GM19438 (cell line): ENCODE results near the gene PKNOX2.

ENCODE experiments used
- ATAC-seq: cut with Tn5 transposase; IDR thresholded peaks from one replicate; pipeline ENCODE4 v1.9.1; 2021; ENCODE audit warnings: low read depth; ENCODE audit not compliant: unreplicated experiment

Gene PKNOX2

DNA sequence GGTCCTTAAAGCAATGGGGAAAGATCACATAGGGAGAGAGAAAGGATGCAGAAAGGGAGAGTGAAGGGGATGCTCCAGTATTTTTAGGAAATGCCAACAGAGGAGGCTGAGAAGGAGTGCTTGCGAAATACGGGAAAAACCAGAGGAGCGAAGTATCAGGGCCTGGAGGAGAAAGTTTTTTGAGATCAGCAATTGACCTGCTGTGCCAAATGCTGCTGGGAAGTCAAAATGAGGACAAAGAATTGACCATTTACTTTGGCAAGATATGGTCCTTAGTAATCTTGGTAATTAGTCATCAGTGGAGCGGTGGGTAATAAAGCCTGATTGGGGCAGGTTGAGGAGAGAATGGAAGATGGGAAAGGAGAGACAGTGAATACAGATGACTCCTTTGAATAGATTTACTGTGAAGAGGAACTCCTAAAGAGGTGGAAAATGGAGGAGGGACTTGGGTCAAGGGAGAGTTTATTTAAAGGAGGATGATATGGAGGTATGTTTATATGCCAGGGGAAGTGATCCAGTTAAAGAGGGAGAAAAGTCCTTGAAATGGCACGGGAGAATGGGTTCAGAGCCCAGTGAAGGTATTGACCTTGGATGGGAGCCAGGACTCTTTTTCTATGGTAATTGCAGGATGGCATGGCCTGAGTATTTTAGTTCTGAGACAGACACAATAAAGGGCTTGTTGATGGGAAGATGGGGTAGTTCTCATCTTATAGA, 111.5 kb downstream of the PKNOX2 start:
- no peak for ATAC-seq

DNA sequence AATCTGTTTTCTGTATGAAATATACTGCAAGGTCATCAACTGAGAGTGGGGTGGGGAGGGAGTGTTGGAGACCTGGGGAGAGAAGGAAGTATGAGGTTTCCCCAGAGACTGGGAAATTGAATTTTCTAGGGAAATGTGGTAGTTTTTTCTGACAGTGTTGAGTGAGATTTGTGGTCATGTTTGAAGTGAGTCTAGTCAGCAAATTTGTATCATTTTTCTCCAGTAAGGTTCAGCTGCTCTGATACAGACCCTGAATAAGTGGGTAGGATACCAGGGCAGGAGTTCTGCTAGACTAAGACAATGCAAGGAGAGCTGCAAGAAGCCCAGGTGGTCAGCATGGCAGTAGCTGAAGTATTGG, 112.0 kb downstream of the PKNOX2 start:
- no peak for ATAC-seq

DNA sequence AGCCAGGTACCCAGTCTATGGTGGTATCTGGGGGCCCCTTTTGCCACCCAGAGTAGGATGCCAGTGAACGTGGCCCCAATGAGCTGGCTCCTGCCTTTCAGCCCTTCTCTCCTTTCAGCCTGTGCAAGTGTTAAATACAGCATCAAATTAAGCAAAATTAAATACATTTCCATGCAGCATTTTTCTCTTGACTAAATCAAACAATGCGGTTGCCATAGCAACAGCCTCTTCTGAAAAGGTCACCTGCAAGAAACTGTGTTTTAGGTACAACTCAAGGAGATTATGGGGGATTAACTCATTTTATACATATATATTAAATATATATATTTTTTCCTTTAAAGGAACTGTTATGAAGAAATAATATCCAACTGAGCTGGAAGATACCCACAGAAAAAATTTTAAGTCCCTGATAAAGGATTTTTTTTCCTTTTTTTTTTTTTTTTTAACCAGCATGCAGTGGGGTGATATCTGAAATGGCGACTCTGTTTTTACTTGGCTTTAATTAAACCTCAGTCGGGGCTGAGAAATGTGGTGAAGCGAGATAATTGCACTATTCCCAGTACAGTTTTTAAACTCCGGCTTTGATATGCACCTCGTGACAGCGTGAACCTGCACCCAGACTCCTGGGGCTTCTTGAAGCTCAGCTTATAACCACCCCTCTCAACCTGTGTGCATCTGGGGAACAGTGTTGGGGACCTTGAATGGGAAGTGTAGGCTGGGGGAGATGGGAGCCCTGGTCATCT, 115.3 kb downstream of the PKNOX2 start:
- ATAC-seq: no peak

DNA sequence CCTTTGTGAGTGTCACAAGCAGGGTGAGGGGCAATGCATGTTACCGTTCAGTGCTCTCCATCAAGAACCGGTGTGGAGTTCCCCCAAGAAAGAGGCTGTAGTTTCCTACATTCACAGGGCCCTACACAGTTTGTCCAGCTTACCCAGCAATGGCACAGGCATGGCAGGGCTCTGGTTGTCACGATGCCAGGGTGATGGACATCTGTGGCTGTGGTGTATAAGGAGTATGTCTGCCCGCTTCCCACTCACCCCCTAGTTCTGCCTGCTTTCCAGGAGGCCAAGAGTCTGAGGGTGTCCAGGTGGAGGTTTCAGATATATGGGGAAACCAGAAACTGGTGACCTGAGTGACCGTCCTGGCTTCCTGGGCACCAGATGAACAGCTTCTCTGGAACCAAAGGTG, 116.1 kb downstream of the PKNOX2 start:
- no peak for ATAC-seq

DNA sequence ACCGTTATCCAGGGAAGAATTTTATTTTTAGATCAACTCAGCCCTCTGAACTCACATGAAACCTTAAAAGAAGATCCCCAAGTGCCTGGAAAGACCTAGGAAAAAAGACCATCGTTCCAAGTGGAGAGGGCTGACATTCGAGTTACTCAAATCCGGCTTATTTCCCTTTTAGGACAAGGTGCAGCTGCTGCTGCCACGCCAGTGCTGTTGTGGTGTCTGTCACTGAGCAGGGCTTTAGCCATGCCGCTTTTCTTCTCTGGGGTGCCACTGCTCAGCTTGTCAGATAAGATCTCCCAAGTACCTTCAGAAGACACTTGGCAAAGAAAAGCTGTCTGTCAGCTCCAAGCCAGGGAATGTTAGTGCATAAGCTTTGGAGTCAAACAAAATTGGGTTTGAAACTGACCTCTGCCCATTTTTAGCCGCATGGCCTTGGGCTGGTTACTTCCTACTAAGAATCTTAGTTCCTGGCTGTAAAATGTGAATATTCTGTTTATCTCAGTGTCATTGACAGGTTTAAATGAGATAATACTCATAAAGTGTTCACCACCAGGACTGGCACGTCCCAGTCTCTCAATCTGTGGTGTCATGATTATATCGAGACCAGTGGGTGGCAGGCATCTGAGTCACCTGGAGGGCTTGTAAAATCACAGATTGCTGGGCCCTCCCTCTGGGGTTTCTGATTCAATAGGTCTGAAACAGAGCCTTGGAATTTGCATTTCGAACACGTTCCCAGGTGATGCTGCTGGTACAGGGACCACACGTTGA, 117.5 kb downstream of the PKNOX2 start:
- no peak for ATAC-seq

DNA sequence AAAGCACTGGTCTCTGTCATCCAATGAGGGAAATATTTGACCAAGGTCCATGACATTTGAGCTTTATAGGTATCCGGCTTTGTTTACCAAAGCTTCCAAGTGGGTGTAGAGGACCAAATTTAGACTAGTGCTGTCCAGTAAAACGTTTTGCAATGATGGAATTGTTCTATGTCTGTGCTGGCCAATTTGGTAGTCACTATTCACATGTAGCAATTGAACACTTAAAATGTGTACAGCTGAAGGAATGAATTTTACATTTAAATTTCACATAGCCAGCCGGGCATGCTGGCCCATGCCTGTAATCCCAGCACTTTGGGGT, 118.0 kb downstream of the PKNOX2 start:
- no peak for ATAC-seq

DNA sequence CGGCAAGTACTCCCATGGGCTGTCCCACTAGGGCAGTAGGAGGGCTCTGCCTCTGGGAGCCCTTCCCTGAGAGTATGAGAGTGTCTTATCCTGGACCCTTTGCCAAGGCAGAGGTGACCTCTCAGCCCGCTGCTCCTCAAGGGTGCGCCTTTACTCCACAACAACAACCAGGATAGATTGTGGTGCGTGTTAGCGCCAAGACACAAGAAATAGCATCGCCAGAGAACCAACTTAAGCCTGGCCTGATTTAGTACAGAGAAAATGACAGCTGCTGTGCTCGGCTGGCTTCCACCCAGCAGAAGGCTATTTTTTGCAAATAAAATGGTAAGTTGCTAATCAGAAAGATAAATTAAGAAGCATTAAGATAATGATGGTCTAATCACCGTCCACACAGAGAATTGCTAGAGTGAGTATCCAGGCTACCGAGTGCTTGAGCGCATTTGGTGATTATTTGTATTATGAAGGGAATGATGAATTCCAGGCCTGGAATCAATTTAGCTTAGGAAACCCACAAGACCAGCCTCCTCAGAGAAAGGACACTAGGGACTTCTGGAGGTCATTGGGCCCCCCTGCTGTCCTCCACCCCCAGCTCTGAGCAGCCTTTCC, 119.8 kb downstream of the PKNOX2 start:
- ATAC-seq: no peak

DNA sequence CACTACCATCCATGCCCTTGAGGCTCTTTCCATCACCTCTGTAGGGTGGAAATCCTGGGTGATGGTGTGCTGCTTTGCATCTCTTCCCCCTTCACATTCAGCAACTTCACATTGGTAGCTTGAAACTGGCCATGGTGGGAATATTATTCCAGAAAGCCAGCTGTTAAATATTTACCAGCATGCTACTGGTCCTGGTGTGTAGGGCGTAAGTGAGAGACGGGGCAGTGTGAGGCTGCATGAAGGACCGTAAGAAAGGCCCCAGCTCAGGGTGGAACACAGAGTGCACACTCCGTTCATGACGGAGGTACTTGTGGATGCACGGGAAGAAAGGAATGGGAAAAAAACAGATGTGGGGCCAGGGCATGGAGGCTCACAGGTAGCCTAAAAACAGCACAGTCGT, 121.3 kb downstream of the PKNOX2 start:
- ATAC-seq: no peak

DNA sequence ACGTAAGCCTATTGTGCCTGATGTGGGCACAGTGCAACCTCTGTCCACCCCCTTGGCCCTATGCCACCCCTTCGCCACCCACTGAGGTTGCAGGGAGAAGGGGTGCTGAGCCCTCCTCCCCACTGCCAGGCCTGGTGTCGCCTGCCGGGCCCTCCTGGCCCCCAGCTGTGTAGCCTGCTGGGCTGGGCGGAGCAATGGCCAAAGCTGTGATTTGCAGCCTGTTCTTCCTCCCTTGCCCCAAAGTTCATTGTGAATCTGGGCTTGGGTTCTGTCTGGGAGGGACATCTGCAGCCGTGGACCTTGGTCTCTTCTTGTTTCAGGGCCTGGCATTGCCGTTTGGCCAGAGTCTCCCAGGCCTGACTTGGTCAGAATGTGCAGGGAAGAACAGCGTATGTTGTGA, 121.9 kb downstream of the PKNOX2 start:
- ATAC-seq: no peak

DNA sequence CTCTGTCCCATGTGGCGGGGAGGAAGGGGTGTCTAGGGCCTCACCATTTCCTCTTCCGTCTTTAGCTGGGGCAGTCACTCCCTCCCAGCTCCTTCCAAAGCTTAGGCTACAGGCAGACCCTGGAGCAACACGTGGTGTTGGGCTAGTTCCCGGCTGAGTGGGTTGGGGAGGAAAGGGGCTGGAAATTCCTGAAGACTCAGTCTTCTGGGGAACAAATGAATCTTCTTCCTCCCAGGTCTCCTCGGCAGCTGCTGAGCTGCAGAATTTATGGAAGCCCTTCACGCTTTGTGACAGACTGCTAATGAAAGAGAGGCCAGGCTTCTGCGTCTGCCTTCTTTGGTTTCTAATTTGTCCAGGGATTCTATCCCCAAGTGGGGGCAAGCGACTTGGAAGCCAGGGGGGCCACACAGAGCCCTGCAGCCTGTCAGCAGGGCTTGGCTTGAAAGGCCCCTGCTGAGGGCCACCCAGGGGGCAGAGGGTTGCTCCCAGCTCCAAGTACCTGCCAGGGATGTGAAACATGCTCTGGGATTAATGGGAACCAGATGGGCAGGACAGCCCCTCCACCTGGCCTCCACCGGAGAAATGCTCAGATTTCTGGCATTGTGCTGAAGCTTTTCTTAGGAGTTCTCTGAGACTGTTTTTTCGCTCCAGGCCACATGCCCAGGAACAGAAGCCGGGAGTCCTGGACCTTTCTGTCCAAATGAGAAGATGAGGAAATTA, 123.1 kb downstream of the PKNOX2 start:
- no peak for ATAC-seq

DNA sequence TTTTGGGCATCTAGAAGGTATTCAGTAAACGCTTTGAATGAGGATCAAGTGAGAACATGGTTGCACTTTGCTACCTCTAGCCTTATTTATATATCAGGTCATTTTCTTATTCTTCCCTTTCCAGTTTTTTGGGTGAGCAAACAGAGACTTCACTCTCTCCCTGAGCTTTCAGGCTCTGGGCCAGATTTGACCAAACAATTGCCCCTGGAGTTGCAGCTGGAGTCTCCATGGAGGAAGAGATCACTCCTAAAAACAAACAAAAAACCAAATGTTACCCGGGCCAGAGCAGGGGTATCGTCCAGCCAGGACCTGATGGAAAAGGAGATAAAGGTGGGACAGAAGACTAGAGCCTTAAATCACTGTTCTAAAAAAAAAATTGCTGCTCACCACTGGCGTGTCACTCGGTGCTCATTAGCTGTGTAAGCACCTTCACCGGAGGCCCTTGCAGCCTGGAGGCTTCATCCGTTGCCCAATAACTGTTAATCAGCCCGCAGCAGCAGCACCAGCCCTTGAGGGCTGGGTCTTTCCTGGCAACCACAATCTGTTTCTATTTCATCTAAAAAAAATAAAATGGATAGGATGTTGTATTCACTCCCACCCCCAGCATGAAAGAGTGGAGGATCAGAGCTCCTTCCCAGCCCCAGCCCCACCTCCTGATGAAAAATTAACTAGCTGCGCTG, 125.0 kb downstream of the PKNOX2 start:
- ATAC-seq: no peak

DNA sequence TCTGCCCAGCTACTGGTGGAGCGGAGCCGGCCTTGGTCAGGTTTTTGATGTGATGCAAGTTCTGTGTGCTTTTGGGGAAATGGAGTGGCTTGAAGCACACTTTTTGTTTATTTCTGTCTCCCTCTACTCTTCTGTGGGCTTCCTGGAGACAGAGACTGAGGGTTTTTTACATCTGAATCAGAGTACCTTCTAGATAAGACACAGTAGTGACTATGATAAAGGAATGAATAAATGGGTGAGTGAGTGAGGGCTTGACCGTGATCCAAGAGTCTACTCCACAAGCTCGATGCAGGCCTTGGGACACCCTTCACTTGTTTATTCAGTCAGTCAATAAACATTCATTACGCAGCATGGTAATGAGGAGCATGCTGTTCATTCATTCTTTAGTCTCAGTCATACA, 125.7 kb downstream of the PKNOX2 start:
- no peak for ATAC-seq

DNA sequence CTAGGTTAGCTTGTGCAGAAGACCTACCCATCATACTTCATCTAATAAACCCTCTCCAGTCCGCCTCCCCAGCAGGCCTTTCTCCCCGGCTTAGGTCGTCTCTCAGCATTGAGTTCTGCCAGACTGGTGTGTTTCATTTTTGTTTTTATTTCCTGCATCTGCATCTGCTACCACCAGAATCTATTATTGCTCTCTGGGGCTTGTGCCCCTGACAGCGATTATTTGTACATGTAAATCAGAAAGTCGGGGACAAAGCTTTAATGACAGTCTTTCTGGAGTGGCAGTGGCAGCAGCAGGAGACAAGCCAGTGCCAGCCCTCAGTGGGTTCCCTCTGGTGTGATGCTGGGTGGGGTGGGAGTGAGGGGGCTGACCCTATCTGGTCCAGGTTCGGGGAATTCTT, 127.5 kb downstream of the PKNOX2 start:
- ATAC-seq: no peak

DNA sequence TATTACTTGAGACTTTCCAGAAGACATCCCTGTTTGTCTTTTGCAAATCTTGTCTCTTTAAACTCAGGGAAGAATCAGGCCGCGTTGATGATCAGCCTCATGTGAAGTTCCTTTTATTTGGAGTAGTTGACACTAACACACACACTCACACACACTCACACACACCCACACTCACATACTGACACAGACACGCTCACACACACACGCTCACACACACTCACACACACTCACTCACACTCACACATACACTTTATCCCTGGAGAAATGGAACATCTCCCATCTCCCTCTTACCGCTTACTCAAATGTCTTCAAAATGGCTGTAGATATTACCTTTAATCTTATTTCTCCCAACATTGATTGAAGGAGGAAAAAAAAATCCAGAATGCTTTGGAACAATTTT, 129.0 kb downstream of the PKNOX2 start:
- ATAC-seq: no peak

DNA sequence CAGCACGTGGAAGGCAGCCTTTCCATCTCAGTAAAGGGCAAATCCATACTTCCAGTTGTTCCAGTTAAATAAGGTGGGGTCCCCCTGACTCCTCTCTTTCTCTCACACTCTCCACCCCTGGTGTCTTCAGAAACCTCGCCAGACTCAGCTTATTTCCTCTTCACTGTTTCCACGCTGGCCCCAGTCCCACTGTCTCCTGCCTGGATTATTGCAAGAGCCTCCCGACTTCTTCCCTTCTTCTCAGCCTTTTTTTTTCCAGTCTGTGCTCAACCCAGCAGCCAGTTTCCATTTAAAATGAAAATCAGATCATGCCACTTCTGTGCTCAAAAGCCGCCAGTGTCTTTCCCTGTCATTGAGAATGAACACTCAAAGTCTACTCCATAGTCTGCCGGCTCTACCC, 131.4 kb downstream of the PKNOX2 start:
- no peak for ATAC-seq

DNA sequence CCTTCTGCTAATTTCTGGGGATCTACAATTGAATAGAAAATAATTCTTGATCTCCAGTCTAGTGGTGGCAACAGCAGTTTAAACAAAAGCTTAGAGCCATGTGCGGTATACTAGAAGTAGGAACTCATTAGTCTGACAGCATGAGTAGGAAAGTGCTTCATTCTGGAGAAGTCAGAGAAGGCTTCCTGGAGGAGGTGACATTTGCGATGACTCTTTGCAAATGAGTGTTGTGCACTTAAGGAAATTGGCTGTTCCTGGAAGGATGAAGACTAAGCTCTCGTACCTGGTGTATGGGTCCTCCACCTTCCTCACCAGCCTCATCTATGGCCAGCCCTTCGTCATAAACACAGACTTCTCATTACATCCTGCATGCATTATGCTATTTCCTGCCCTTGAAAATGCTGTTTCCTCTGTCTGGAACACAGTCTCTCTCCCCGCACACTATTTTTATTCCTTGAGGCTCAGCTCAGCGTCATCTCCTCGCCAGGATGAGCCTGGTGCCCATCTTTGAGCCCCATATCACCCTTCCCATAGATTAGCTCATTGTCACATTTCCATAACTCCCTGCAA, 132.9 kb downstream of the PKNOX2 start:
- no peak for ATAC-seq

DNA sequence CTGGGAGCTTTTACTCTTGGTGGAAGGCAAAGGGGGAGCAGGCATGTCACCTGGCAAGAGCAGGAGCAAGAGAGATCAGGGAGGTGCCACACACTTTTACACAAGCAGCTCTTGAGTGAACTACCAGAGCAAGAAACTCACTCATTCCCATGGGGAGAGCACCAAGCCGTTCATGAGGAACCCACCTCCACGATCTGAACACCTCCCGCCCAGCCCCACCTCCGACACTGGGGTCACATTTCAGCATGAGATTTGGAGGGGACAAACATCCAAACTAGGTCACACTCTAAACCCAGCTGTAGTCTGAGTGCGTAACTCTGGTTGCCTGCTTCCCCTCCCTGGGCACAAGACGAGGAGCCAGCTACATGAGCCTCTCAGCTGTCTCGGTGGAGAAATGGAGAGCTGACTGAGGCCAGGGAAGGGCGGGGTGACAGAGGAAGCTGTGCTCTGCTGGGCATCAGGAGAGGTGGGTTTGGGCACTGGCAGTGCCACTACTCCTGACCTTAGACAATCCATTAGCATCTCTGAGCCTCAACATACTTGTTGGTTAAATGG, 134.6 kb downstream of the PKNOX2 start:
- no peak for ATAC-seq

DNA sequence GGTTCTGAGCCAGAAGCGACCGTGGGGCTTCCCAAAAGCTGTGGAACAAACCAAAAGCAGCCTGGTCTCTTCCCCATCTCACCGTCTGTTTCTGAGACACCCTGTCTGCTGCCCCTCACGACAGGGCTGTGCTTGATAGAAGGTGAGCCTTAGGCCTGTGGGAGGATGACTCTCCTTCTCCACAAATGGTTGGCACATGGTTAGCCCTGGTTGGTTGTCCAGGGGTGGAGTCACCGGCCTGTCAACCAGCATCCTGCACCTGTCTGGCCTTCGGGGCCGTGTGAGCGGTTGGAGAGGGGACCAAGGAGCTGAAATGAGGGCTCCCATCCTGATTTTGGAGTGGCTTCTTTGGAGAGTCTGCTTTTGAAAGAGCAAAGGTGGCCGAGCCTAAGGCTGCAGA, 135.3 kb downstream of the PKNOX2 start:
- ATAC-seq: no peak

DNA sequence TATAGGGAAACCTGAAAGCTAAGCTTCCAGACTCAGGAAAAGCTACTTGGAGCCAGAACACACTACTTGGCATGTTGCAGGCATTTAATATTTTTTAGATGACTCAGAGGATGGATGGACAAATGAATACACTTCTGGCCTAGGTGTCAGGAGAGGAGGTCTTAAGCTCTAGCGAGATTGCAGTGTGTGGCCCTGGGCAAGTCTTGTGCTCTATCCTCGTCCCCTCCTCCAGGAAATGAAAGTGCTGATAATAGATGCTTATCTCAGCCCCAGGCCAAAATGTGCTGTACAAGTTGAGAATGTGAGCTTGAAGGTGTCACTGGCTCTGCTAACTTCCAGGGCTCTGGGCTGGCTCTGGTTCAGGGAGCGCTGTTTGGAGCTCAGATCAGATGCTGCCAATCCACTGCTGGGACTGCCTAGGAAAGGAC, 136.3 kb downstream of the PKNOX2 start:
- no peak for ATAC-seq

DNA sequence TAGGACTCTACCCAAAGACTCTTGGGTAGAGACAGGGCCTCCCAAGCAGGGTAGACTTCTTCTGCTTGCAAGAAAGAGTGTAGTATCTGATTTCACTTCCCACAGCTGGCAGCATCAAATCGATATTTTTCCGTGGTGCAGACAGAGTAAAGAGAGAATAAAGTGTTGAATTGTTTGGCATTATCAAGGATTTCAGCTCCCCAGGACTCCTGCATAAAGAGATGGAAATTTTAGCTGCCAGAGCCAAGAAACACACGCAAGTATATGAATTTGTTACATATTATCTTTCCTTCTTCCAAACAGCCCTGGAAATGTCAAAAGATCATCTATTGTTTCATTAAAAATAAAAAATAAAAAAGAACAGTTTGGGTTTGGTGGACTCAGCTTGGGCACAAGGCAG, 136.8 kb downstream of the PKNOX2 start:
- ATAC-seq: no peak
